Testis (tissue), 2 donors: ENCODE measurements around the gene RIBC2.
"Not testable (repeated sequence)": the region's sequence is repeated elsewhere in the genome, so short reads cannot be mapped to it uniquely, and the experiment has no call there.

Experiments
- POLR2A ChIP-seq: fragments of 450-650 bp; IDR thresholded peaks from one replicate; pipeline ENCODE4 v1.6.1; 2017; ENCODE audit warnings: antibody characterized with exemption, mild to moderate bottlenecking, moderate library complexity
- TF ChIP-seq, protein P1 (sequence below), 3 experiments: fragments of 450-650 bp in 2 of 3; fragments of 200-600 bp in 1 of 3; sonication (generic) in 1 of 3; IDR thresholded peaks; one replicate each; pipeline ENCODE4 v1.5.1; 2016 to 2019; ENCODE audit warnings: antibody characterized with exemption in 3 of 3, mild to moderate bottlenecking in 2 of 3, moderate library complexity in 1 of 3

DNA sequence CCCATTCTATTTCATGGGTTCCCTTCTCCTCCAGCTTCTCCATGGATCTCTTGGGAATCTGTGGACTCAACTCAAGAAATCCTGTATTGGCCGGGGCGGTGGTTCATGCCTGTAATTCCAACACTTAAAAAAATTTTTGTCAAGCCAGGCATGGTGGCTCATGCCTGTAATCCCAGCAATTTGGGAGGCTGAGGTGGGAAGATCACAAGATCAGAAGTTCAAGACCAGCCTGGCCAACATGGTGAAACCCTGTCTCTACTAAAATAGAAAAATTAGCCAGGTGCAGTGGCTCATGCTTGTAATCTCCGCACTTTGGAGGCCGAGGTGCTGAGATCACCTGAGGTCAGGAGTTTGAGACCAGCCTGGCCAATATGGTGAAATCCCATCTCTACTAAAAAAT, 34.1 kb downstream of the RIBC2 start:
- TF ChIP-seq, protein P1, sequence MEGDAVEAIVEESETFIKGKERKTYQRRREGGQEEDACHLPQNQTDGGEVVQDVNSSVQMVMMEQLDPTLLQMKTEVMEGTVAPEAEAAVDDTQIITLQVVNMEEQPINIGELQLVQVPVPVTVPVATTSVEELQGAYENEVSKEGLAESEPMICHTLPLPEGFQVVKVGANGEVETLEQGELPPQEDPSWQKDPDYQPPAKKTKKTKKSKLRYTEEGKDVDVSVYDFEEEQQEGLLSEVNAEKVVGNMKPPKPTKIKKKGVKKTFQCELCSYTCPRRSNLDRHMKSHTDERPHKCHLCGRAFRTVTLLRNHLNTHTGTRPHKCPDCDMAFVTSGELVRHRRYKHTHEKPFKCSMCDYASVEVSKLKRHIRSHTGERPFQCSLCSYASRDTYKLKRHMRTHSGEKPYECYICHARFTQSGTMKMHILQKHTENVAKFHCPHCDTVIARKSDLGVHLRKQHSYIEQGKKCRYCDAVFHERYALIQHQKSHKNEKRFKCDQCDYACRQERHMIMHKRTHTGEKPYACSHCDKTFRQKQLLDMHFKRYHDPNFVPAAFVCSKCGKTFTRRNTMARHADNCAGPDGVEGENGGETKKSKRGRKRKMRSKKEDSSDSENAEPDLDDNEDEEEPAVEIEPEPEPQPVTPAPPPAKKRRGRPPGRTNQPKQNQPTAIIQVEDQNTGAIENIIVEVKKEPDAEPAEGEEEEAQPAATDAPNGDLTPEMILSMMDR (IDR thresholded peaks at IDR 0.05), result not testable (repeated sequence)
- not testable (repeated sequence) for TF ChIP-seq POLR2A
